ENCODE data around the gene SLC39A7. TPM values are rescaled to one million over a fixed set of nuclear protein-coding genes. Genes with fewer than 3 reads are reported as not detected.

SLC39A7 gene
- total and polyA plus RNA-seq, 2 of the 4 experiments (the other 2 are of a cell fraction) = 135 to 208 TPM

DNA sequence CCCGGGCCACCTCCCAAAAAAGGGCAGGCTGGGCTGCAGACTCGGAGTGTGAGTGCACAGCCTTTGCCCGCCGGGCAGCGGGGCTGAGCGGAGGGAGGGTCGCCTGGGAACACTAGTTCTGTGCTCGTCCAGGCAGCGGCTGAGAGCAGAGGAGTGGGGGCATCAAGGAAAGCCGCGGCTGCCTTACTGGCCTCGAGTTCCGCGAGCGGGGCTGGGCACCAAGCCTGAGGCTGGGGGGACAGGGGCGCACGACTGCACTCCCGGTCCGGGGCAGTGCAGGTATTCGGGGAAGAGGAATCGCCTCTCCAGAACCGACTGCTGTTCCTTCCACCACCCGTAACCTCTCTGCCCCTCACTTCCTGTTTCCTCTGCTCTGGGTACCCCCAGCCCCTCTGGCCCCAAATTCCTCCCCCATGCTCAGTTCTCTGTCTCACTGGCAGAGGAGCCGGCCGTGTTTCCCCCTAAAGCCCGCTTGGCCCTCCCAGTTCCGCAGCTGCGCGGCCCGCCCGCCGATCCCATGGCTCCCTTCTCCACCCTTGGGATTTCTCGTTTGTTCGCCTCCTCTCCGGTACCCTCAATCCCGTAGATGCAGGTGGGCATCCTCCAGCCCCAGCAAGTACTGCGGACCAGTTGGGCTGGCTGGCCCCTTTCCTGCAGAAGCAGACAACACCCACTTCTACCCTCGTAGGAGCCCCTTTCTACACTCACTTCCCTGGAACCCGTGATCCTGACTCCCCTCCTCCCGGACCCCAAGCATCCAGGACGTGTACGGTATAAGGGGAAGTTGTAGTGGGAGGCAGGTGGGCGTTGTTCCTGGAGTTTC is 12.7 kb downstream of the SLC39A7 start:
- WGBS, 2 experiments (ENCODE audit: extremely low coverage in 2 of 2, insufficient read length in 1 of 2) = 3% methylated on average over 12 of the region's 43 CpGs; no CpG with 5 or more reads in 1 of the 2 experiments
- peak; percentile 69 for ATAC-seq (ENCODE audit: low read depth)

More for the DNA sequence above, 12.7 kb downstream of the SLC39A7 start:
- ChIA-PET CTCF (interaction anchor here (0.6 kb wide), 1 partner anchor 183 kb away, joined by 3 read pairs; no protein-coding TSS in a partner anchor), POLR2A (ENCODE audit: unreplicated experiment) (interaction anchor here (0.6 kb wide), 1 partner anchor 105 kb away, joined by 7 read pairs; no protein-coding TSS in a partner anchor)
- intact Hi-C loops (cut with micrococcal nuclease) = no loop called here
- H3K27ac ChIP-seq (ENCODE audit: insufficient read depth, low read length) = peak overlapping the region; percentile 10; the same call in 1 of the 2 replicates
- peaks cover 18% of the 10 kb centered on the region for H3K27me3 ChIP-seq (ENCODE audit: control insufficient read depth, insufficient read depth, low read length)
- H2BK120ac ChIP-seq (ENCODE audit: low read depth, low read length) = peak overlapping the region; percentile 33; the same call in 1 of the 2 replicates
- H3K4me1 ChIP-seq (ENCODE audit: control insufficient read depth, insufficient read depth, low read length) = peaks cover 2% of the 10 kb centered on the region; the same call in 1 of the 2 replicates
- no peak overlapping the region for H2BK20ac ChIP-seq (ENCODE audit: low read depth, low read length)
- TF ChIP-seq POLR2A (IDR thresholded peaks at IDR 0.05; ENCODE audit: low read depth, low read length) (0 out of 2 replicates have a peak, but pooled peaks have one; percentile 10), USF2 (IDR thresholded peaks at IDR 0.05; ENCODE audit: low read depth, low read length) (no peak), MXI1 (IDR thresholded peaks at IDR 0.05; ENCODE audit: borderline replicate concordance, low read depth, low read length) (no peak), MAZ (IDR thresholded peaks at IDR 0.05; ENCODE audit: borderline replicate concordance, low read depth, low read length) (no peak)
- dilution Hi-C loops (cut with HindIII; ENCODE audit: low sequenced_read_pairs, unreplicated experiment) = no loop called here
- peak overlapping the region; percentile 70 to 85 for H4K8ac ChIP-seq (ENCODE audit: low read depth in 2 of 2, low read length in 2 of 2)
- H3K36me3 ChIP-seq (ENCODE audit: control insufficient read depth, insufficient read depth, low read length) = peaks cover 20% of the 10 kb centered on the region
- H3K4ac ChIP-seq (ENCODE audit: low read depth, low read length) = peak overlapping the region; percentile 67
- H2AFZ ChIP-seq (replicated peaks; ENCODE audit: low read length, poor library complexity) = peak overlapping the region; percentile 92
- H2BK5ac ChIP-seq (ENCODE audit: low read depth, low read length, poor library complexity, severe bottlenecking) = no peak overlapping the region
- peak overlapping the region; percentile 72 for H3K9ac ChIP-seq (ENCODE audit: low read depth, low read length)
- H2AK5ac ChIP-seq (ENCODE audit: low read depth, low read length) = no peak overlapping the region; the same call in 1 of the 2 replicates
- peak overlapping the region; percentile 46 for H3K18ac ChIP-seq (ENCODE audit: low read depth, low read length)
- H3K4me3 ChIP-seq (ENCODE audit: insufficient read depth, low read depth, low read length) = peak overlapping the region; percentile 59
- peak overlapping the region; percentile 82 for H3K23ac ChIP-seq (ENCODE audit: low read depth, low read length)
- peak overlapping the region; percentile 94 for H3K4me2 ChIP-seq (ENCODE audit: low read depth, low read length)
- BruUV-seq (replicated peaks) = no TSS peak
- H4K5ac ChIP-seq (ENCODE audit: low read depth, low read length) = peak overlapping the region; percentile 72
- in situ Hi-C loops (cut with MboI; ENCODE audit: low sequenced_read_pairs) = no loop called here
- H3K14ac ChIP-seq (replicated peaks; ENCODE audit: low read depth, low read length) = peak overlapping the region; percentile 78
- H2AK9ac ChIP-seq (replicated peaks; ENCODE audit: low read depth, low read length, poor library complexity) = peak overlapping the region; percentile 89
- no peak for DNase-seq
- H3K9me3 ChIP-seq (ENCODE audit: control insufficient read depth, insufficient read depth, low read length) = no peaks in the 10 kb centered on the region
- H4K20me1 ChIP-seq (ENCODE audit: insufficient read depth, low read length) = no peaks in the 10 kb centered on the region
- no peaks in the 10 kb centered on the region for H3K9me1 ChIP-seq (ENCODE audit: insufficient read depth, low read length)
- no peak overlapping the region for H3K56ac ChIP-seq (ENCODE audit: extremely low read depth, insufficient read depth, low read length)
- no peak overlapping the region for H2BK15ac ChIP-seq (ENCODE audit: low read depth, low read length)
- peaks cover 7 to 19% of the 10 kb centered on the region in 2 experiments for H3K79me1 ChIP-seq (ENCODE audit: low read depth in 1 of 2, low read length in 2 of 2)
- peak overlapping the region; percentile 53 for H4K91ac ChIP-seq (ENCODE audit: insufficient read depth, low read depth, low read length)

Data from IMR-90 (cell line).